Measurements from ENCODE around the gene ATP6V1C2.

ATP6V1C2 gene

GRCh38 chr2:10772868-10773215 is 51.4 kb downstream of the ATP6V1C2 start:
- Histone ChIP-seq H3K27ac (ENCODE audit: low read depth, low read length) (no peak overlapping the region), H3K4me3 (ENCODE audit: low read length) (no peak overlapping the region), H3K79me2 (ENCODE audit: control insufficient read depth, low read length) (no peaks in the 10 kb centered on the region), H3K36me3 (ENCODE audit: control insufficient read depth, low read length) (no peaks in the 10 kb centered on the region), H3K9me2 (replicated peaks; ENCODE audit: control insufficient read depth, low read length) (no peaks in the 10 kb centered on the region), H3F3A (ENCODE audit: control insufficient read depth, insufficient read depth) (no peaks in the 10 kb centered on the region), H3K4me2 (ENCODE audit: low read length) (no peak overlapping the region), H3K27me3 (ENCODE audit: control insufficient read depth, low read length) (no peaks in the 10 kb centered on the region), H3K4me1 (ENCODE audit: control insufficient read depth, low read length) (no peaks in the 10 kb centered on the region), H4K20me1 (ENCODE audit: control insufficient read depth, insufficient read depth, low read depth, low read length) (no peaks in the 10 kb centered on the region; the same call in 1 of the 2 replicates), H3K9me3 (ENCODE audit: control insufficient read depth, insufficient read depth, low read length) (no peaks in the 10 kb centered on the region)
- TF ChIP-seq CTCF (IDR thresholded peaks at IDR 0.05; ENCODE audit: low read depth, low read length, poor library complexity, severe bottlenecking) (no peak), EZH2phosphoT487 (IDR thresholded peaks at IDR 0.05; ENCODE audit: borderline replicate concordance, low read length) (no peak)

GRCh38 chr2:10773821-10774341 is 52.5 kb downstream of the ATP6V1C2 start:
- TF ChIP-seq CTCF (IDR thresholded peaks at IDR 0.05; ENCODE audit: low read depth, low read length, poor library complexity, severe bottlenecking), result no peak
- no peak for TF ChIP-seq EZH2phosphoT487 (IDR thresholded peaks at IDR 0.05; ENCODE audit: borderline replicate concordance, low read length)
- H3K27me3 ChIP-seq (ENCODE audit: control insufficient read depth, low read length), result no peaks in the 10 kb centered on the region
- H3K9me2 ChIP-seq (replicated peaks; ENCODE audit: control insufficient read depth, low read length), result no peaks in the 10 kb centered on the region
- no peaks in the 10 kb centered on the region; the same call in 1 of the 2 replicates for H4K20me1 ChIP-seq (ENCODE audit: control insufficient read depth, insufficient read depth, low read depth, low read length)
- H3K4me1 ChIP-seq (ENCODE audit: control insufficient read depth, low read length), result no peaks in the 10 kb centered on the region
- no peak overlapping the region for H3K27ac ChIP-seq (ENCODE audit: low read depth, low read length)
- H3K79me2 ChIP-seq (ENCODE audit: control insufficient read depth, low read length), result no peaks in the 10 kb centered on the region
- H3F3A ChIP-seq (ENCODE audit: control insufficient read depth, insufficient read depth), result no peaks in the 10 kb centered on the region
- H3K9me3 ChIP-seq (ENCODE audit: control insufficient read depth, insufficient read depth, low read length), result no peaks in the 10 kb centered on the region
- no peak overlapping the region for H3K4me3 ChIP-seq (ENCODE audit: low read length)
- H3K4me2 ChIP-seq (ENCODE audit: low read length), result no peak overlapping the region
- H3K36me3 ChIP-seq (ENCODE audit: control insufficient read depth, low read length), result no peaks in the 10 kb centered on the region; the same call in 1 of the 2 replicates

- no peaks in the 10 kb centered on the region; the same call in 1 of the 2 replicates for H3K36me3 ChIP-seq (ENCODE audit: control insufficient read depth, low read length)
- no peak overlapping the region for H3K27ac ChIP-seq (ENCODE audit: low read depth, low read length)
- H4K20me1 ChIP-seq (ENCODE audit: control insufficient read depth, insufficient read depth, low read depth, low read length), result no peaks in the 10 kb centered on the region; the same call in 1 of the 2 replicates
- no peaks in the 10 kb centered on the region for H3K79me2 ChIP-seq (ENCODE audit: control insufficient read depth, low read length)
- H3F3A ChIP-seq (ENCODE audit: control insufficient read depth, insufficient read depth), result no peaks in the 10 kb centered on the region
- H3K27me3 ChIP-seq (ENCODE audit: control insufficient read depth, low read length), result no peaks in the 10 kb centered on the region
- no peaks in the 10 kb centered on the region for H3K9me2 ChIP-seq (replicated peaks; ENCODE audit: control insufficient read depth, low read length)
- H3K9me3 ChIP-seq (ENCODE audit: control insufficient read depth, insufficient read depth, low read length), result no peaks in the 10 kb centered on the region
- no peak overlapping the region for H3K4me3 ChIP-seq (ENCODE audit: low read length)
- no peak overlapping the region for H3K4me2 ChIP-seq (ENCODE audit: low read length)
- TF ChIP-seq CTCF (IDR thresholded peaks at IDR 0.05; ENCODE audit: low read depth, low read length, poor library complexity, severe bottlenecking) (no peak), EZH2phosphoT487 (IDR thresholded peaks at IDR 0.05; ENCODE audit: borderline replicate concordance, low read length) (no peak)
- no peaks in the 10 kb centered on the region for H3K4me1 ChIP-seq (ENCODE audit: control insufficient read depth, low read length)
Observed at GRCh38 chr2:10774394-10774793, 53.0 kb downstream of the ATP6V1C2 start.

All from DOHH2 (cell line).